GM18907 (cell line): Measurements from ENCODE around the gene SH3TC1.

Source experiments
- ATAC-seq: cut with Tn5 transposase; IDR thresholded peaks from one replicate; pipeline ENCODE4 v1.9.1; 2021; ENCODE audit warnings: mild to moderate bottlenecking, moderate library complexity; ENCODE audit not compliant: unreplicated experiment

SH3TC1 gene

DNA sequence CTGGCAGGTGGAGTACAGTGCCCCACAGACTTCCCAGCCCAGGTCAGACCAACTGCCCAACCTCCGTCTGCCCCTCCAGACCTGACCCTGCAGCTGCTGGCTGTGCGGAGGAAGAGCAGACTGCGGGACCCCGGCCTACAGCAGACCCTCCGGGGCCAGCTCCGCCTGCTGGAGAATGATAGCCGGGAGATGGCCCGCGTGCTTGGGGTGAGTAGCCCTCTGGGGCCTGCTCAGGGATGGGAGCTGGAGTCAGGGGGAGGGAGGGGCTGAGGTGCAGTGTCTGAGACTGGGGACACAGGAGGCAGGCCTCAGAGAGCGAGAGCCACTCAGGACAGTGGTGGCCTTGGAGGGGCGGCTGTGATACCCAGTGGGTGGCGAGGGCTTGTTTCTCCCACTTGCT lies 13.5 kb downstream of the SH3TC1 start:
- ATAC-seq = no peak

DNA sequence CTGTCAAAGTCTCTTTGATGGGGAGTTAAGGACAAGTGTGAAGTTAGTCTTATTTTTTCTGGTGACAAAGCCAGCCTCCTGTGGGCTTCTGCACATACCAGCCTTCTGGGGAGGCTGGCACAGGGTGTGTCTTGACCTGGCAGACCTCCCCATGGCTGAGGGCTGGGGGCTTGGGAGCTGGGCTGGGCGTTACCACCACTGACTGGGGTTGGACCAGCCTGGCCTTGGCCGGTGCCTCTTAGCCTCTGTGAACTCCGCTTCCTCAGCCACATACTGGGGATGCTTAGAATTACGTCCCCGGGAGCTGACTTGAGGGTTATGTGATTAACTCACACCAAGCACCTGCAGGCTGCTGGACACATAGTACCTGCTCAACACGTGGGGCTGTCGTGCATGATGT lies 14.0 kb downstream of the SH3TC1 start:
- no peak for ATAC-seq

DNA sequence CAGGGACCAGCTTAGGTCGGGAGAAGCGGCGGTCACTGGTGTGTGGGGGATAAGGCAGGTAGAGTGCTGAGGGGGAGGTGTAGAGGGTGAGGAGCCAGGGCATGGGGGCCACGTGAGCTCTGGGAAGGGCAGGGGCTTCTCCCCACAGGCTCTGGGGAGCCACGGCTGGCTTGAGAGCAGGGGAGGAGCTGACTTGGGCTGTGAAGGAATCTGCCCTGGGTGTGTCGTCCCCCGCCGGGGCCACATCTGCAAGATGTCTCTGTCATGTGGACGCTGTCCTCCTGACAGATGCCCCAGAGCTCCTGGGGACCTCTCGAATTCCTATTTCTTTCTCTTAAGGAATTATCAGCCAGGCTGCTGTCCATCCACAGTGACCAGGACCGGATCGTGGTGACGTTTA lies 15.0 kb downstream of the SH3TC1 start:
- ATAC-seq = no peak

DNA sequence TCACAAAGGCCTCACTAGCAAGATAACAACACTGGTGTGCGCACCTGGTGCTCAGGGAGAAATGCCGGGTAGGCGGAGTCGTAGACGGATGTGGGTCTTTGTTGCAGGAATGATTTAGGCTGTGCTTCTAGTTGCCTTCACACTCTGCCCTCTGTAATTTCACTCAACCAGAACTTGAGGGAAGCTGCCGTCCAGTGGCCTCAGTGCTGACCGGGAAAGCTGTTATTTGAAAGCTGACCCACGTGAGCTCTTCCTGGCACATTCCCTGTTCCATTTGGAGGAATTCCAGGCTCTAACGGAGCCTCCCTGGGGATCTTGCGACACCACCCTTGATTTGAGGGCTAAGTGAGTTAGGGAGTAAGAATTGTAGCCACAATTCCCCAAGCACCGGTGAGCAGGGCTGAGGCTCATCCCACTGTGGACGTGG lies 15.9 kb downstream of the SH3TC1 start:
- no peak for ATAC-seq

DNA sequence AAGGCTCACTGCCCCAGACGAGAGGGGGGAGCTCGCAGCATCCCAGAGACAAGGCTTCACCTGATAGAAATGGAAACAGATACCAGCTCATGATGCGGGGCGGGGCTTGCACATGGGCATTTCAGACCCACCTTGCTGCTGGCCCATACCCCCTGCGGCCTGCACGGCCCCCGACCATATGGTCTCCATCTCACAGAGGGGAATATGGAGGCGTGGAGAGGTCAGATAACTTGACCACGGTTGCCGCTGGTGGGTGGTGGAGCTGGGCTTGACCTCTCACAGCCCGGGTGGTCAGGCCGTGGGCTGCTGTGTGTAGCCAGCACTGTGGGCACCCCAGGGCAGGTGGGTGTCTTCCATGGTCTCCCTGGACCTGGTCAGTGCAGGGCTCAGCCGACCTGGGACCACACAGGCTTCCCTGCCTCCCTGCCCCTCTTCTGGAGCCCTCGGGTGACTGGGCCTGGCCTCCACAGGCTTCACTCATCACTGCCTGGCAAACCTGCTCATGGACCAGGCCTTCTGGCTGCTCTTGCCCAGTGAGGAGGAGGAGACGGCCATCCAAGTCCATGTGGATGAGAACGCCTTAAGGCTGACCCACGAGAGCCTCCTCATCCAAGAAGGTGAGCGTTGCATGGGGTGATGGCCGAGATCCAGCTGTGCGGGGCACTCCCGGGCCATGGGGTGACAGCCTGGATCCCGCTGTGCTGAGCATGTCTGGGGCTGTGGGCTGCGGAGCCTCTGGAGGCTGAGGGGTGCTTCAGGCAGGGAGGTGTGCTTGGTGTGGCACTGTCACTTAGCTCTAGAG lies 16.8 kb downstream of the SH3TC1 start:
- ATAC-seq = no peak

DNA sequence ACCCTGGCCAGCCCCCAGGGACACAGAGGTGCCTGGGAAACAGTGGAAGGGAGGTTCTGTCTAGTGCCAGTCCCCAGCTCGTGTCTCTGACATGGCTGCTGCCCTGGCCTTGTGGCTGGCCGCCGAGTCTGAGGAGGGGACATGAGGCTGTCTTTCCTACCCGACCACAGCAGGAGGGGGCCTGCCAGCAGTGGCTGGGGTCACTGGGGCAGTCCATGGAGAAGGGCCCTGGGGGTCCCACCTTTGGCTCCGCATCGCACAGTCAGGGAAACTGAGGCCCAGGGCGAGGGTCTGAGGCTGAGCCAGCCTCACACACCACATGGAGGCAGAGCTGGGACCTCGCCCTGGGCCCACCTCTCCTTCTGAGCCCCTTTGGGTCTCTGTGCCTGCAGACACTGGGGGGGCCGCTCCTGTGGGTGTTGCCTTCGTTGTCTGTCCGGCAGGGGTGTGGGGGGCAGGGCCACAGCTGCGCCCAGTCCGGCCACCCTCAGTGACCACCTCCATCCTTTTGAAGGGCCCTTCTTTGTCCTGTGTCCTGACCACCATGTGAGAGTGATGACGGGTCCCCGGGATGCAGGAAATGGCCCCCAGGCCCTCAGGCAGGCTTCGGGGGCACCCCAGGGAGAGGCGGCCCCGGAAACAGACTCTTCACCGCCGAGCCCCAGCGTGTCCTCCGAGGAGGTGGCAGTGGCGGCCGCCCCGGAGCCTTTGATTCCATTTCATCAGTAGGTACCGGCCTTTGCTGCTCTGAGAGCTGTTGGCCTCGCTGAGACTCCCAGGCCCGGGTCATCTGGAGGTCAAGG lies 17.6 kb downstream of the SH3TC1 start:
- no peak for ATAC-seq

DNA sequence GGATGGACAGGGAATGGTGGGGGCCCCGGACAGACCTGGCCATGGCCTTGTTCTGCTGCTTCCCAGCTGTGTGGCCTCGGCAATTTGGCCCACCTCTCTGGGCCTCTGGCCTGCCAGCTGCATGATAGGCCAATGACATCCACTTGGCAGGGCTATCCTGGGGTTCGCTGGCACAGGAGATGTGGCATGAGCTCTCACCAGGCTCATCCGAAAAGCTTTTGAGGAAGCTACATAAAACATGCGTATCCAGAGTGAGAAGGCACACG lies 18.1 kb downstream of the SH3TC1 start:
- ATAC-seq = no peak

DNA sequence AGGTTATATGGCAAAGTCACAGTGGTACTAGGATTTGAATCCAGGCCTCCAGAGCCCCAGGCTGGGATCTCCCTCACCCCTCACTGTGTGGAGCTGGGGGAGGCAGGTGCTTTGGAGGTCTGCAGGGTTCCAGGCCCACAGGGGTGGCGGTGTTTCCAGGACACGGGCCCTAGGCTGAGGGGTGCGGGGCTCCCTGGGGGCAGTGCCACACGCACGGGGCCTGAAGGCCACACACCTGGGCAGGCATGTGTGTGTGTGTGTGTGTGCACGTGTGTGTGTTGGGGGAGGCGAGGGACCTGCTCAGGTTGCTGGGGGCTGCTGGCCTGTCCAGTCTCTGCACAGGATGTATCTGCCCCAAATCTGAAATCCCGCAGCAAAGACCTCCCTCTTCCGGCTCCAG lies 18.8 kb downstream of the SH3TC1 start:
- ATAC-seq = no peak

DNA sequence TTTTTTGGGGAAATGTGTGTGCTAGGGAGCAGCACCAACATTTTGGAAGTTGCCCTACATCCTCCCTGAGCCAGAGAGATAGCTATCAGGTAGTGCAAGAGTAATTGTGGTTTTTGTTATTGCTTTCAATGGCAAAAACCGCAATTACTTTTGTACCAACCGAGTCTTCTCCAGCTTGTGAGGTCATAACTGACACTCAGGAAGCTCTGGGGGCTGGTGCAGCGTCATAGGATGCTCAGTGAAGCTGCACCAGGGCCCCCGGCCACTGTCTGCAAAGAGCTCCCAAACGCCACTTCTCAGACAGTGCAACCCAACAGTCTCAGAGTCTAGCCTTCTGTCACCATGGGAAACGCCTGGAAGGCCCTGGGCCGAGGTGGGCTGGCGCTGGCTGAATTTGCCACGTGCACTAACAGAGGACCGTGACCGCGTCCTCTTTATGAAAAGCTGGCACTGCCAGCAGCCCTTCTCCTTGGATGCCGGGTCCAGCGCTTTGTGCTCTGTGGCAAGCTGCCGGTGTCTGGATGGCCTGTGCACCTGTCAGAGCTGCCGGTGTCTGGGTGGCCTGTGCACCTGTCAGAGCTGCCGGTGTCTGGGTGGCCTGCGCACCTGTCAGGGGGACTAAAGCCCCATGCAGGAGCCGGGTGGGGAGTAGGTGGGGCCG lies 19.4 kb downstream of the SH3TC1 start:
- no peak for ATAC-seq

DNA sequence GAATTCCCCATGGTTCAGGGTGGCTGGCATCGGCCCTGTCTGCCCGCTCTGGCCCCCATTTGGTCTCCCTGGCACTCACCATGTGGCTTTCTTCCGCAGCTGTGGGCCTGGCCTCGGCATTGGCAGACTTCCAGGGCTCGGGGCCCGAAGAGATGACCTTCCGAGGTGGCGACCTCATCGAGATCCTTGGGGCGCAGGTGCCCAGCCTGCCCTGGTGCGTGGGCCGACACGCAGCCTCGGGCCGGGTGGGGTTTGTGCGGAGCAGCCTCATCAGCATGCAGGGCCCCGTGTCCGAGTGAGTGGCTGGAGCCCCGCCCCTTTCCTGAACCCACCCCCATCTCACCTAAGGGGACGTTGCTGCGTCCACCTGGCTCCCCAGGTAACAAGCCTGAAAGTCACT lies 20.1 kb downstream of the SH3TC1 start:
- no peak for ATAC-seq

DNA sequence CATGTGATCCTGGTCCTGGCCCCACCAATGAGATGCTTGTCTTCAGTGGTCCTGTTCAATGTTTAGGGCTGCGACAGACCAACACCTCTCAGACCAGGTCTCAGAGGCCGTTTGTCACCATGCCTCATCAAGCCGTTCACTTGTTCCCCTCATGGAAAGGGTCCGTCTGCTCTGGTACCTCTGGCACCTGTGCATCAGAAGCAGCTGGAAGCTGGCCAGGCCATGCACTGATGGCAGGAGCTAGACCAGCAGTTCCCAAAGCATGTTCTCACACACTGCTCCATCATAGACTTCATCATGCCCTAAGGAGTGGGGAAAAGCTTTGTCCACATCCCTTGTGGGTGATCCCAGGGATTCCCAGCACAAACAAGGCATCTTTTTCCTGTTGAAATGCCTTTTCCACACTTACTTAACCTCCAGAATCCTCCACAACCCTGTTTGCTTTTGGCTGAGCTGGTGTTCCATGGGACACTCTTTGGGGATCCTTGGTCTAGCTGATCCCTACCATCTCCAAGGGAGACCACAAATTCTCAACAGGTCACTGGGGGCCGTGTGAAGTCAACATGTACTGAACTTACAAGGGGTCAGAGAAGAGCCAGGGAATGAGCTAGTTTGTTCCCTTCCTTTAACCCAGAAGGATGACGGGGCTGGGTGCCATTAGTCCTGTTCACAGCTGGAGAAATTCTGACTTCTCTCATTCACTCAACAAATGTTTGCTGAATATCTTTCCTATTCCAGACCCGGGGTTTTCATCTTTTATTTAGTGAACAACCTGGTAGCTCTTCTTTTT lies 21.8 kb downstream of the SH3TC1 start:
- no peak for ATAC-seq

DNA sequence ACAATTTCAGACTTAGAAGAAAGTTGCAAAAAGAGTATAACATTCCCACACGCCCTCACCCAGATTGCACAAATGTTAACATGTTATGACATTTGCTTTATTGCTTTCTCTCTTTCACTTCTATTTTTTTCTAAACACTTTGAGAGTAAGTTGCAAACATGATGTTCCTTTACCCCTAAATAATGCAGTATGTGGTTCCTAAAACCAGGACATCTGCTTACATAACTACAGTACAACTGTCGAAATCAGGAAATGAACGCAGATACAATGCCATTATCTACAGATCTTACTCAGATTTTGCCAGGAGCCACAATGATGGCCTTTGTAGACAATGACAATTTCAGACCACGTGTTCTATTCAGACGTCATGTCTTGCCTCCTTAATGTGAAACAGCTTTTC lies 22.4 kb downstream of the SH3TC1 start:
- no peak for ATAC-seq

DNA sequence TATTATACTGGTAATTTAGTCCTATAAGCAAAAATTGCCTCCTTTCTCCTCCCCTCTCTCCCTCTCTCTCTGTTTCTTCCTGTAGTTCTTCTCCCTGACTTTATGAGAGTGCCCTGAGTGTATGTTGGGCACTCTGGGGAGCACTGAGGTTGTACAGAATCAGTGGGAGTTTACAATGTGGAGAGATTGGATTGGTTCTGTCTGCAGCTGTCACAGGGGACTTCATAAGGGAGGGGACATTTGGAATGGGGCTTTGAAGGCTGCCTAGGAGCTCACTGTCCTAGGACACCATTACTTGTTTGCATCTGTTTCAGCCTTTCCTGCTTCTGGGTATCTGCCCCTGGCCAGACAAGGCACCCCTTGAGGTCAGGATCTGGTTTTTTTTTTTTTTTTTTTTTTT lies 22.9 kb downstream of the SH3TC1 start:
- no peak for ATAC-seq

DNA sequence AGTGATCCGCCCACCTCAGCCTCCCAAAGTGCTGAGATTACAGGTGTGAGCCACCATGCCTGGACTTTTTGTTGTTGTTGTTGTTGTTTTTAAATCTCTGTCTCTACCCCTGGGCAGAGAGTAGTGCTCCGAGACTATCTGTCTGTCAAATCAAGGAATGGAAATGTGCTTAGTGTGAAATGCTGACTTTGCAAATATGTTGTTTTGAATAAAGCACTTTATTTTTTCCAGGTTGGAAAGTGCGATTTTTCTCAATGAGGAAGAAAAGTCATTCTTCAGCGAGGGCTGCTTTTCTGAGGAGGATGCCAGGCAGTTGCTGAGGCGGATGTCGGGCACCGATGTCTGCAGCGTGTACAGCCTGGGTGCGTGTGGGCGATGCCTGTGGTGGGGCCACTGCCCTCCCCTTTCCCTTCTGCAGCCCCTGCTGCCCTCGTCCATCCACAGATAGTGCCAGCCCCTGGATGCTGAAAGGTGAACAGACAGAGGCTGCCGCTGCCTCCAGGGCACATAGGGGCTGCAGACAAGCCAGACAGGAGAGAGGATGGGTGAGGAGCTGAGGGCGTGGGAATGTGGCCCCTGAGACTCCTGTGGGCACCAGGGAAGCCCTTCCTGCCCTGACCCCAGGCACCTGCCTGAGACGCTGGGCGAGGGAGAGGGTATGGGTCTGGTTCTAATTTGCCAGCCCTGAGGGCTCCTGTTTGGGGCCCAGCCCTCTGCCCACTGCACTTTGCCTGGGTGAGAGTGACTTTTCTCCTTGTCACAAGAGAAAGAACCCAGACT lies 23.7 kb downstream of the SH3TC1 start:
- no peak for ATAC-seq

DNA sequence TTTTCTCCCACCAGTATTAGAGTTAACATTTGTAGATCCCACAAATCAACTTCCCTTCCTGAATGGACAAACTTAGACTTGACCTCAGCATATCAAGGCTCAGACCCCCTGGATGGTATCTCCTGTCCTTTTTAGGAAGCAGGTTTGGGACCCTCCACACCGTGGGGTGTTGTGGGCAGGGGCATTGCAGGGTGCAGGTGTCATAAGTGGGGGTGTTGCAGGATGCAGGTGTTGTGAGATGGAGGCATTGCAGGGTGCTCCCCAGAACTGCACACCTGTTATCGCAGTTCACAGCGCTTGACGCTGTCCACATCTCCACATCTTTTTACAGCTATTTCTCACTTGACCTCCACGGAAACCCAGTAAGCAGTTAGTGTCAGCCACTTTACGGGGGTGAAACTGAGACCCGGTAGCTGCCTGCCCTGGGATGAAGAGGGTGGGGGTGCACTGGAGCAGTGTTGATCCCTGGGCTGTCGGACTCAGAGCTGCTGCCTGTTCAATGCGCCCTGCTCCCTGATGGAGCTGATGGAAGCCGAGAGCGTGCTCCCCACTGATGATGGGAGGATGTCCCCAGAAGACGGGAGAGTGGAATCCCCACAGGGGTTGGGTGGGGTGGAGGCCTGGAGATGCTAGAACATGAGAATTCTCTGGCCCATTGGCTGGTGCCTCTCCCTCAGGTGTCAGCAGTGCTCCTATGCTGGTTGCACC lies 25.3 kb downstream of the SH3TC1 start:
- no peak for ATAC-seq

DNA sequence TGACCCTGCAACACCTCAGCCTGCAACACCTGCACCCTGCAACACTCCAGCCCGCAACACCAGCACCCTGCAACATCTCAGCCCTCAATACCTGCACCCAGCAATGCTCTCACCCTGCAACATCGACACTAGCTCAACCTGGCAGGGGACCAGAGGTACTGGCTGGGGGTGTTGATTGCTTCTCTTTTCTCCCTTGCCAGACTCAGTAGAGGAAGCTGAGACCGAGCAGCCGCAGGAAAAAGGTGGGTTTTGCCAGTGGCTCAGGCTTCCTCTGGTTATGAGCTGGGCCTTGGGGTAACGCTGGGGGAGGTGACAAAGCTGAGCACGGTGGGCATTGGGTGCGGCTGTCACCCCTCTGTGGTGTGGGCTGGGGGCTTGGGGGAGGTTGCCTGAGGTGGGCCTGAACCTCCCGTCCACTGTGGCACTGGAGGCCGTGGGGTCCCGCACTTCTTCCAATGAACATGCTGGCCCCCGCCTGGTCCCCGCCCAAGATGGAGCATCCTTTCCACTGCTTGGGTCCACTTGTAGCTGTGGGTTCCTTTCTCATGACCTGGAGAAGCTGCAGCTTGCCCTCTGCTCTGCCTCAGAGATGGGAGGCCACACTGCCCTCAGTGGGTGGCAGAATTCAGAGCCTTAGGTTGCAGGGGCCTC lies 26.0 kb downstream of the SH3TC1 start:
- ATAC-seq = no peak

DNA sequence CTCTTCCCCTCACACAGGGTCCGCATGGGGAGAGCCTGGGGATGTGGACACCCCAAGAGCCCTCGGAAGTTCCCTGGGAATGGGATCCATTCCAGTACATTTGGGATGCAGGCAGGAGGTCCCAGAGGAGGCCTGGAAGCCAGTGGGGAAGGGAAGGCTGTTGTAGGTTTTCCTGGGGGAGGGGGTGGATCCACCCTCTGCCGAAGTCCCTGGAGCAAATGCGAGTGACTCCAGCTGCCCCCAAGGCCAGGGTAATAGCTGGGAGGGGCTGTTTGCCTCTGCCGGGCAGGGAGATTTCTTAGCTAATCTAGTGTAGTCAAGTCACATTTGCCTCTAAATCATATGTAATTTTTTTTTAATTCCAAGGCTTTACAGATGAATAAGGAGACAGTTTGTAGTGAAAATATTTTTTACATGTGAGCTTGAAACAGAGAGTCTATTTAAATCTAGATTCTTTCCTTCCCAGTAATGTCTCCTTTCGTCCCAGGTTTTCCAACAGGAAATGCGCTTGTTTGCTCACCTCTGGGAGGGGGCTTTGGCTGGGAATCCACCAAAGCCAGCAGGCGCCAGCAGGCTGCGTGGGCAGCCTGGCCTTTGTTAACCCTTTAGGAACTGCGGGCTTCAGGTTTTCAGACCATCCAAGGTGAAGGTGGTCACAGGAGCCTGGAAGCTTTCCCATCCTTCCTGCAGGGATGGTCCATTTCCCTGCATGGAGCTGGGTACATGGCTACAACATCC lies 26.8 kb downstream of the SH3TC1 start:
- no peak for ATAC-seq

DNA sequence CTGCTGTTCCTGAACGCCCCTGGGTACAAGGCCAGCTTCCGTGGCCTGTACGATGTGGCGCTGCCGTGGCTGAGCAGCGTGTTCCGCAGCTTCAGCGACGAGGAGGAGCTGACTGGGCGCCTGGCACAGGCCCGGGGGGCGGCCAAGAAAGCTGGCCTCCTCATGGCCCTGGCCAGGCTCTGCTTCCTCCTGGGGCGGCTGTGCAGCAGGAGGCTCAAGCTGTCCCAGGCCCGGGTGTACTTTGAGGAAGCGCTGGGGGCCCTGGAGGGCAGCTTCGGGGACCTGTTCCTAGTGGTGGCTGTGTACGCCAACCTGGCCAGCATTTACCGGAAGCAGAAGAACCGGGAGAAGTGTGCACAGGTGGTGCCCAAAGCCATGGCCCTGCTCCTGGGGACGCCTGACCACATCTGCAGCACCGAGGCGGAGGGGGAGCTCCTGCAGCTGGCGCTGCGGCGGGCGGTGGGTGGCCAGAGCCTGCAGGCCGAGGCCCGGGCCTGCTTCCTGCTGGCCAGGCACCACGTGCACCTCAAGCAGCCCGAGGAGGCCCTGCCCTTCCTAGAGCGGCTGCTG lies 28.2 kb downstream of the SH3TC1 start:
- no peak for ATAC-seq
